Measurements from ENCODE around the gene PVALEF. TPM values are rescaled to one million over a fixed set of nuclear protein-coding genes. Genes with fewer than 3 reads are reported as not detected.

The PVALEF gene
- total RNA-seq, 2 experiments from 2014 or later, result not detected

DNA sequence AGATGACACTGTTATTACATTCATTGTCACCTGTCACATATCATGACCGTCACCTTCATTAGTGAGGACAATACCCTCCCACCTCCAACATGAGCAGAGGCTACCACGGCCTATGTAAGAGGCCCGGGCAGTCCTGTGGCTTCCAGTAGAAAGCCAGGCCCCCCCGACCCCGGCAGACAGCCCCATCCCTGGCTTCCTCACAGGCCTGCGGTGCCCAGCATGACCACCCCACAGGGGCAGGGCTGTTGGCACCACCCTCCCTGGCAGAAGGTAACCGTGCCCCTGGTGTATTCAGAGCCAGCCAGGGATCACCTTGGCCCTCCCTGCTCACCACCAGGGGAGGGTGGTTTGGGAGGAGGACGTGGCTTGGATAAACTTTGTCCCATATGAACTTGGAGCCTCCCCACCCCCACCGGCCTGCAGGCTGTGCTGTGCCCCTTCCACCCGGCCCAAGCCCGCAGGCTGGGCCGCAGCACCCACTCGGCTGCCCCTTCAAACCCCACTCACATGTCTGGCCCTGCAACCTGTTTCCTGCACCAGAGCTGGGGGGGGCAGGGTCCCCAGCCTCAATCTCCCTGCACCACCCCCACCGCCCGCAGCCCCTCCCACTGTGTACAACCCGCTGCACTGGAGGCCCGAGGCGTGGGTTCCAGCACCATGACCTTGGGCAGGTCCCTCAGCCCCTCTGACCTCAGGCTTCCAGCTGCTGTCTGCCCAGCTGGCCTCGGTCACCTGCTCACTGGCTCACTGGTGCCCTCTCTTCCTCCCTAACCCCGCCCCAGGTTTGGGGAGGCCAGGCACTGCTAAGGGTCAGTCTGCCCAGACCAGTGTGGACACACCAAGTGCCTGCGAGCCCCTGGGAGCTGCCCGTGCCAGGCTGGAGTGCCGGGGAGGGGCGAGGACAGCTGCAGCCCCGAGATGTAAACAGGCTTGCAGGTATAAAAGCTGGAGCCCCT lies 13.1 kb downstream of the PVALEF start:
- Mint-ChIP-seq H3K27ac (no peak overlapping the region), H3K4me1 (no peaks in the 10 kb centered on the region), H3K4me3 (no peak overlapping the region), H3K36me3 (ENCODE audit: low read depth) (no peaks in the 10 kb centered on the region), H3K27me3 (peaks cover 11% of the 10 kb centered on the region), H3K9me3 (no peaks in the 10 kb centered on the region)
- ChIA-PET POLR2A (no interaction called here), CTCF (no interaction called here)
- DNase-seq, result no peak

DNA sequence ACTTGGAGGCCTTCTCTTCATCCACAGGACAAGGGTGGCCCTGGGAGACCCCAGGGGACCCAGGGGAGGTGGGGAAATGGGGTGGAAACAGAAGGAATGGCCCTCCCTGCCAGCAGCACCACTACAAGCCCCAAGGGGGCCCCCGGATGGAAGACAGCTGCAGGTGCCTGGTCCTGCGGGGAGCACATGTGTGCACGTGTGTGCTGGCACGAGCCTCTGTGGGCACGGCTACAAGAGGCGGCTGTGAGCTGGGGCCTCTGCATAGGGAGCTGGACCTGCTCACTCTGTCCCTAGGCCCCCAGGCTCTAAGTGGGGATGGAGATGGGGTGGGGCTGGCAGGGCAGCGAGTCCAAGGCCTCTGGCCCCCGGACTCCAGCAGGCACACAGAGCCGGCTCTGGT lies 13.9 kb downstream of the PVALEF start:
- Mint-ChIP-seq H3K36me3 (ENCODE audit: low read depth) (no peaks in the 10 kb centered on the region), H3K4me3 (no peak overlapping the region), H3K27ac (no peak overlapping the region), H3K4me1 (no peaks in the 10 kb centered on the region), H3K27me3 (peaks cover 4% of the 10 kb centered on the region), H3K9me3 (no peaks in the 10 kb centered on the region)
- ChIA-PET CTCF (no interaction called here), POLR2A (no interaction called here)
- no peak for DNase-seq

DNA sequence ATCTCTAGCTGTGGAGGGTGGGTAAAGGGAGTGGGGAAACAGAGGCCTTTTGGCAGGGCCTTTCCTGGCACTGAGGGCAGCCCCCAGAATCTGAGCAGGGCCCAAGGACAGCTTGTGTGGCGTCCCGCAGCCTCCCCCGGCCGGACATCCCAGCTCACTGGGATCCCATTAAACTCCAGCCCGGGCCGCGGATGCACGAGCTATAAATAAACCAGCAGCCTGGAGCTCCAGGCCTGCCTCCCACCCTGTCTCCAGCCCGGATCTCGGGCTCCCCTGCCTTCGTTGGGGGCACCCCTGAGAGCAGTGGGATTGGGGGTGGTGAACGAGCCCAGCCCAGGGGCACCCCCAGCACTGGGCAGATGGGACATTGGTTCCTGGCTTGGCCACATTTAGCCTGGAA lies 14.6 kb downstream of the PVALEF start:
- Mint-ChIP-seq H3K27ac (no peak overlapping the region), H3K9me3 (no peaks in the 10 kb centered on the region), H3K27me3 (peaks cover 6% of the 10 kb centered on the region), H3K4me1 (no peaks in the 10 kb centered on the region), H3K36me3 (ENCODE audit: low read depth) (no peaks in the 10 kb centered on the region), H3K4me3 (no peak overlapping the region)
- ChIA-PET POLR2A (no interaction called here), CTCF (interaction anchor here (1.8 kb wide), 1 partner anchor 8 kb away, joined by 3 read pairs; no protein-coding TSS in a partner anchor)
- DNase-seq, result no peak

DNA sequence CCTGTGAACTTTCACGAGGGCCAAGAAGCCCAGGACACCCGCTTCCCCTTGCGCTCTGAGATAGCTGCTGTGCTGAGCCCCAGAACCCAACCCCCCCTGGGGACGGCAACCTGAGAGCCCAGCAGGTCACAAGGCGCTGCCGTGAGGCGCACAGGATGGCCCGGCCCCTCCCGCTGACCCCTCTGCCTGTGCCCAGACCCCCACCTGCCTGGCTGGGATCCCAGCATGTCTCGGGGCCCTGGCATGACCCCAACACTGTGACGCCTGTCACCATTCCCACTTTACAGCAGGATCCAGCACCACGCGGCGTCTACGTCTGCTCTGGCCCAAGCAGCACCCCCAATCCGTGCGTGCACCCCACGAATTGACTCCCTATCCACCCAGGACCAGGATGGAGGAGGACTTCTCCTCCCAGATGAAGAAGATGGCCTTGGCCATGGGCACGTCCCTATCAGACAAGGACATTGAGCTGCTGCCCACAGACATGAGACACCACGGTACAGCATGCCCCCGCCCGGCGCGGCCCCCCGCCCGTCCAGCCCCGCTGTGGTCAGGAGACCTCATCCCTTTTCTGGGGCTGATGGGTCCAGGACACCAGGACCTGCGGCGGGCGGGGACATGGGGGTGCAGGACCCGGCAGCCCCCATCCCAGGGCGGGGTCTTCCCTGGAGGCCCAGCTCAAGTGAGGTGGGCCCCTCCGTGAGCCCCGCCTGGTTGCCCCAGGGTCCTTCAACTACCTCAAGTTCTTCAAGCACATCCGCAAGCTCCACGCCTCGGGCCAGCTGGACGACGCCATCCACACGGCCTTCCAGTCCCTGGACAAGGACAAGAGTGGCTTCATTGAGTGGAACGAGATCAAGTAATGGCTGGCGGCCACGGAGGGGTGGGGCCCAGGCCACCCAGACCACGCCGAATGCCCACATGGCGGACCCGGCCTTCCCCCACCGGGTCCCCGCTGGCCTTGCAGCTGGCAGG lies 15.8 kb downstream of the PVALEF start:
- no peak overlapping the region for H3K27ac Mint-ChIP-seq
- no peak for DNase-seq
- no peaks in the 10 kb centered on the region for H3K4me1 Mint-ChIP-seq
- peaks cover 4% of the 10 kb centered on the region for H3K27me3 Mint-ChIP-seq
- POLR2A ChIA-PET, result no interaction called here
- no peaks in the 10 kb centered on the region for H3K9me3 Mint-ChIP-seq
- no peak overlapping the region for H3K4me3 Mint-ChIP-seq
- CTCF ChIA-PET, result interaction anchor here (1.8 kb wide), 1 partner anchor 9 kb away, joined by 3 read pairs; no protein-coding TSS in a partner anchor
- H3K36me3 Mint-ChIP-seq (ENCODE audit: low read depth), result no peaks in the 10 kb centered on the region

DNA sequence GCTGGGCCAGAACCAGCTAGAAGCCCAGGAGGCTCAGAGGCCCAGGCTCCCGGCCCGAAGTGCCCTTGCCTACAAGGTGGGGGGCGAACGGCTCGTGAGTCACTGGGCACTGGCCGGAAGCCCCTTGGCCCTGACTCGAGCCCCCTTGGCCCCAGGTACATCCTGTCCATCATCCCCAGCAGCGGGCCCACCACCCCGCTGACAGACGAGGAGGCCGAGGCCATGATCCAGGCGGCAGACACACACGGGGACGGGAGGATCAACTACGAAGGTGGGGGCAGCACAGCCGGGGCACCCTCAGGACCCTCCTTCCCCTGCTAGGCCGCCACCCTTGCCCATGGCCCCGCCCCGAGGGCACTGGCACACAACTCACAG lies 16.5 kb downstream of the PVALEF start:
- Mint-ChIP-seq H3K4me1 (no peaks in the 10 kb centered on the region), H3K4me3 (no peak overlapping the region), H3K27ac (no peak overlapping the region), H3K27me3 (peaks cover 2% of the 10 kb centered on the region), H3K36me3 (ENCODE audit: low read depth) (no peaks in the 10 kb centered on the region), H3K9me3 (no peaks in the 10 kb centered on the region)
- ChIA-PET POLR2A (no interaction called here), CTCF (interaction anchor here (1.8 kb wide), 1 partner anchor 10 kb away, joined by 3 read pairs; no protein-coding TSS in a partner anchor)
- DNase-seq, result no peak

DNA sequence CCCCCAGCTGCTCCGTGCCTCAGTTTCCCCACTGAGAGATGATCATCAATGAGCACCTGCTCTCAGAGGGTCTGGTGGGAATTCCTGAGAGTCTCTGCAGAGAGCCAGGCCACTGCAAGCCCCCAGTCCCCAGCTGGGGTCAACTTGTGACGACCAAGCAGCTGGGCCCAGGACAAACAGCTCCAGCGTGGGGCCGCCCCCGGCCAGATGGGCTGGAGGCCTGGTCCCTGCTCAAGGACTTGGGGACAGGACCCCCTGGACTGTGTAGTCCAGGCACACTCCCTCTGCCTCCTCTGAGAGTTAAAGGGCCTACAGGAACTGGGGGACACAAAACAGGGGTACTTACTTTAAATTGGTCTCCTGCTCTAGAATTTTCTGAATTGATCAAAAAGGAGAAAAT lies 17.3 kb downstream of the PVALEF start:
- CTCF ChIA-PET, result no interaction called here
- H3K36me3 Mint-ChIP-seq (ENCODE audit: low read depth), result no peaks in the 10 kb centered on the region
- no peak overlapping the region for H3K27ac Mint-ChIP-seq
- H3K4me1 Mint-ChIP-seq, result no peaks in the 10 kb centered on the region
- no peak for DNase-seq
- H3K4me3 Mint-ChIP-seq, result no peak overlapping the region
- POLR2A ChIA-PET, result no interaction called here
- no peaks in the 10 kb centered on the region for H3K9me3 Mint-ChIP-seq
- peaks cover 2% of the 10 kb centered on the region for H3K27me3 Mint-ChIP-seq

DNA sequence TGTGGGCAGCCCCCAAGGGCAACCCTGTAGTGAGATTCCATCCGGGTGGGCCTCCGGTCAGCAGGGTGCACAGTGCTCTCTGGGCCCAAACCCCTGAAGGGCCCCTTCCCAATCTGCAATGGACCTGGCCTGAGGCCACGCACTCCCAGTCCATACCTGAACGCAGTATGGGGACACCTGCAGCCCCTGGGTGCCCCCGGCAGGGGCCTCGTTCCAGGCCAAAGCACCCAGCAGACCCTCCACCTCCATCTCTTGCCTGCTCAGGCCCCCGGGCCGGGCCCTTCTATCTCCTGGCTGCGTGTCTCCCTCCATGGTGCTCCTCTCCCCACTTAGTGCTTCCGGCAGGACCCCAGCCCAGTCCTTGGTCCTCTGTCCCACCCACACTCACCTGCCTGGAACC lies 18.0 kb downstream of the PVALEF start:
- ChIA-PET CTCF (no interaction called here), POLR2A (no interaction called here)
- H3K27ac Mint-ChIP-seq, result no peak overlapping the region
- H3K36me3 Mint-ChIP-seq (ENCODE audit: low read depth), result no peaks in the 10 kb centered on the region
- DNase-seq, result no peak
- H3K27me3 Mint-ChIP-seq, result peaks cover 2% of the 10 kb centered on the region
- no peaks in the 10 kb centered on the region for H3K4me1 Mint-ChIP-seq
- no peak overlapping the region for H3K4me3 Mint-ChIP-seq
- no peaks in the 10 kb centered on the region for H3K9me3 Mint-ChIP-seq

DNA sequence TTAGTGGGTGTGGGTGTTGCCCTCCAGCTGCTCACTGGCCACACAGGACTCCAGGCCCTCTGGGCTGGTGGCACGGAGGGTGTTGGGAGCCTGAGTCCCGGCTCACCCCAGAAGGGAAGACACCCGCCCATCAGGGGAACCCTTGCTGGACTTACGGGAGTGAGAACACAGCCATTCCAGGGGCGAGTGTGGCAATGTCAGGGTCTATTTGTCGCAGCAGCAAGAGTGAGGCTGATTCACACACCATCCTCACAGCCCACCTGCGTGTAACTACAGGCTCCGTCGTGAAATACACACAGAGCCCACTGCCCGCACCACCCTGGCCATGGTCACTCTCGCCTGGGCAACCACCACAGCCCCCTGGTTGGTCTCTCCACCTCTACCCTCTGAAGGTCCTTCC lies 18.5 kb downstream of the PVALEF start:
- CTCF ChIA-PET, result no interaction called here
- DNase-seq, result no peak
- H3K4me3 Mint-ChIP-seq, result no peak overlapping the region
- H3K36me3 Mint-ChIP-seq (ENCODE audit: low read depth), result no peaks in the 10 kb centered on the region
- no peak overlapping the region for H3K27ac Mint-ChIP-seq
- H3K27me3 Mint-ChIP-seq, result peaks cover 2% of the 10 kb centered on the region
- no peaks in the 10 kb centered on the region for H3K9me3 Mint-ChIP-seq
- H3K4me1 Mint-ChIP-seq, result no peaks in the 10 kb centered on the region
- POLR2A ChIA-PET, result no interaction called here

DNA sequence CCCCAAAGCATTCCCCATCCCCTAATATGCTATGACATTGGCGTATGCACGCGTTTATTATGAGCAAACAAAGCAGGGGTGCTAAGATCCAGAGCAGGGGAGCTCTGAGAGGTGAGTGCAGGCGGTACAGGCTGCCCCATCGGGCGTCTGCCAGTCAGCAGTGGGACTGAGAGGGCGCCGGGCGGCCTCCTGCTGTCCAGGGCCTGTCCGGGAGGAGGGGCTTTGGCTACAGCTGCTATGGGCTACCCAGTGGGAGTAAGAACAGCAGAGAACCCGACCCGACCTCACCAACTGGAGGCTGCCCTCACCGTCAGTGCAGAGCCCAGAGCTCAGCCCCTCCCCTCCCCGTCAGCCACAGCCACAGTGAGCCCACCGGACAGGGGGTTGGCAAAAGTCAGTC lies 19.2 kb downstream of the PVALEF start:
- Mint-ChIP-seq H3K27me3 (peaks cover 2% of the 10 kb centered on the region), H3K27ac (no peak overlapping the region), H3K36me3 (ENCODE audit: low read depth) (no peaks in the 10 kb centered on the region), H3K4me1 (no peaks in the 10 kb centered on the region), H3K4me3 (no peak overlapping the region), H3K9me3 (no peaks in the 10 kb centered on the region)
- DNase-seq, result no peak
- ChIA-PET CTCF (no interaction called here), POLR2A (no interaction called here)

DNA sequence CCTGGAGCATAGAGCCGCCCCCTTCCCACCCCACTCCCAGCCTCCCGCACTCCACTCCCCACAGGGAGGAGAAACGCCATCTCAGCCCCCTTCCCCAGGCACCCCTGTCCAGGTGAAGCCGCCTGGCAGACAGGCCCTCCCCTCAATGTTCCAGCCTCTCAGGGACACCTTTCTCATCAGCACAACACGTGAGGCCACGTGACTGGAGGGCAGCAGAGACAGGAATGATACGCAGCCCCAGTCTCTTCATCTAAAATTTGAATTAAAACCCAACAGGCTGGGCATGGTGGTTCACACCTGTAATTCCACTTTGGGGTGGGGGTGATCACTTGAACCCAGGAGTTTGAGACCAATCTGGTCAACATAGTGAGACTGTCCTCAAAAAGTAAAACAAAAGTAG lies 20.9 kb downstream of the PVALEF start:
- CTCF ChIA-PET, result no interaction called here
- H3K4me3 Mint-ChIP-seq, result no peak overlapping the region
- H3K9me3 Mint-ChIP-seq, result no peaks in the 10 kb centered on the region
- no peak overlapping the region for H3K27ac Mint-ChIP-seq
- POLR2A ChIA-PET, result no interaction called here
- peaks cover 2% of the 10 kb centered on the region for H3K27me3 Mint-ChIP-seq
- no peaks in the 10 kb centered on the region for H3K36me3 Mint-ChIP-seq (ENCODE audit: low read depth)
- DNase-seq, result no peak
- H3K4me1 Mint-ChIP-seq, result no peaks in the 10 kb centered on the region

DNA sequence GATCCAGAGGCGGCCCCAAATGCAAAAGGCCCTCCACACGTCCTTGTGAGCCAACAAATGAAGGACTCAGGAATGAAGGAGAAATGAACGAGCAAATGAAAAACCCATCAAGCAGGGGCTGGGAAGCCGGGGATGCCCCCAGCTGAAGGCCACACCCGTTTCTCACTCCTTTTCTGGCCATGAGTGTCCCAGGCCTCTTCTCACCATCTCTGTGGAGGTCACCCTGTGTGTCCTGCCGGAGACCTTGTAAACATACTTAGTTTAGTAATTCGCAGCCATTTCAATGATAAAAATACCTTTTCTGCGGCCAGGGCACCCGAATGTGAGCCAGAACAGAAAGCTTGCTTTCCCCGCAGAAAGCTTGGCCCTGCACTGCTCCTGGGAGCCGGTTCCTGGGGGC lies 21.8 kb downstream of the PVALEF start:
- no peaks in the 10 kb centered on the region for H3K36me3 Mint-ChIP-seq (ENCODE audit: low read depth)
- no peak for DNase-seq
- ChIA-PET CTCF (no interaction called here), POLR2A (no interaction called here)
- H3K27ac Mint-ChIP-seq, result no peak overlapping the region
- H3K27me3 Mint-ChIP-seq, result peaks cover 2% of the 10 kb centered on the region
- no peak overlapping the region for H3K4me3 Mint-ChIP-seq
- H3K9me3 Mint-ChIP-seq, result no peaks in the 10 kb centered on the region
- no peaks in the 10 kb centered on the region for H3K4me1 Mint-ChIP-seq

DNA sequence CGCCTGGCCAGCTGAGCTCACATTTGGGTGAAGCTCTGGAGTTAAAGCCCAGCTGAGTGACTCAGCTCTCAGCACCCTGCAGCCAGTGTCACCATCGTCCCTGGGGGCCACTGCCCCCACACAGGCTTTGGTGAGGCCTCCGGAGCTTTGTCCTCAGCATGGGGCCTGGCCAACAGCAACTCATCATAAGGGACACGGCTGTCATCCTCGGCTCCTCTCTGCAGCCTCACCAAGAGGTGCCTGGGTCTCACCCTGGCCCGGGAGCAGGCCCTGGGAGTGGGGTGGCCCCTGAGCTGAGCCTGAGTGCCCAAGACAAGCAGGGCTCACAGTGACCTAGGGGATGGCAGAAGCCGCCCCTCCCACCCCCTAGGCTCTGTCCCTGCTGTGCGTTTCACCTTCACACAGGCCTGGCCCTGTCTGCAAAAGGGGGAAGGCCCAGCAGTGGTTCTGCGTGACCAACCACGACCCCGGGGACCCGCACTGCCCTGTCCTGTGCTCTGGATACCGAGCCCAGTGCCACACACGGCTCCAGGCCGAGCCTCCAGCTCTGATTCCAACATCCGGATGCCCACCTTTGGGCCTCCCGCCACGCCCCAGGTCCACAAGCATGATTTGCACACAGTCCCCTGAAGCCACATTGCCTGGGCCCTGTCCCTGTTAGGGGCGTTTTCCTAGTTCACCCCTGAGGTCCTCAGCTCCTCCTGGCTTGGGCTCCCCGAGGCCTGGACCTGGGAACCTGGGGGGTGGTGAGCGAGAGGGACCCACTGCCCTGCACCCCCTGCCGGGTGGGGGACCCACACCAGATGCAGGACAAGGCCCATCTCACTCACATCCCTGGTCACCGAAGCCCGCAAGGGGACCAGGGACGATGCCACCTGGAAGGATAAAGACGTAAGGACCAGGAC lies 22.5 kb downstream of the PVALEF start:
- H3K4me1 Mint-ChIP-seq, result no peaks in the 10 kb centered on the region
- H3K27ac Mint-ChIP-seq, result no peak overlapping the region
- CTCF ChIA-PET, result no interaction called here
- no peaks in the 10 kb centered on the region for H3K36me3 Mint-ChIP-seq (ENCODE audit: low read depth)
- H3K4me3 Mint-ChIP-seq, result no peak overlapping the region
- H3K27me3 Mint-ChIP-seq, result peaks cover 2% of the 10 kb centered on the region
- no peaks in the 10 kb centered on the region for H3K9me3 Mint-ChIP-seq
- POLR2A ChIA-PET, result no interaction called here
- DNase-seq, result no peak

All from activated CD4-positive, alpha-beta T cell treated with anti-CD3 and anti-CD28 coated beads, Interleukin-2, amount 10 ng/mL, durations not matched to agents 7 days and 5 days (primary cell).